Stimulated activated CD4-positive, alpha-beta T cell treated with anti-CD3 and anti-CD28 coated beads, Interleukin-1b, Interleukin-23, amount 100 ng/mL, for 48 hours (primary cell): ENCODE measurements around the gene TEAD1.

Source experiments
- DNase-seq: peaks from one replicate; pipeline ENCODE4 v3.0.0-alpha.2; 2020

TEAD1 gene

GRCh38 chr11:12818333-12819015 lies 144.3 kb downstream of the TEAD1 start:
- DNase-seq = no peak

DNA sequence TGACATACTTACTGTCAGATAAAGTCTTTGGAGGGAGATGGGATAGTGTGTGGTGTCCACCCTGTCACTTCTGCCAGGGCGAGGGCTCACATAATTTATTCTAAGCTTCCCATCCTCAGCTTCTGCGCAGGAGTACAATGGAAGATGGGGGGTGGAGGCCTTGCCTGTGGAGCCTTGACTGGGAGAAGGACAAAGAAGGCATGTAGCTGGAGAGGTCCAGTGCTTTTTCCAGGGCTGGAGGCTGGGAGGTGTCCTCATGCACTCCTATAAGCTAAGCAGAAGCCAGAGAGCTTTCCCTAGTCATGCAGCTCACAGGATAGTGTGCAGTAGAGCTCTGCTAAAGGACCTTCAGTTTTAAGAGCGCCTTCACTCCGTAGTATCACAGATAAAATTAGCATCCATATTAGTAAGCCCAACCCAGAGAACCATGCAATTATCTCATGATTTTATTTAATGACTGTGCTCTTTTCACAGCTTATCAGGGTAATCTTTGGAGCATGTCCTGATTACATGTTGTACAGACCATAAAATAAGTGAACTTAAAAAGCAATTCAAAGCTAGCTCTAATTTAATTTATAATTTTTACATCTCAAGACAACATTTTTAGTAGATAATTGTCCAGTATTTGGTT lies 148.3 kb downstream of the TEAD1 start:
- DNase-seq = no peak

- no peak for DNase-seq
These were observed 150.2 kb downstream of the TEAD1 start for GRCh38 chr11:12824281-12825041.

DNA sequence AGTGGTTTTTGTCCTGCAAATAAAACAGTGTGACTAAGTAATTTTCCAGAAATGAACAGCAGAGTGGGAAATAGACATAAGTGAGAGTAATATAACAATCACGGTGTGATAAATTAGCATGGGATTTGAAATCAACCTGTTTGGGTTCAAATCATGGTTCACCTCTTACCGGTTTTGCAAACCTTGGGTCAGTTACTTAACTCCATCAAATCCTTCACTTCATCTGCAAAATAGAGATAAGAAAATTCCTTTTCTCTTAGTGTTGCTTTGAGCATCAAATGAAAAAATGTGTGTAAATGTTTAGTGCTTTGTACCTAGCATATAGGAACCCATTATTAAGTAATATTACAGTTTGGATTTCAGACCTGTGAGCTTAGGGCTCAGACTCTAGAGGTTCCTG lies 152.2 kb downstream of the TEAD1 start:
- no peak for DNase-seq

GRCh38 chr11:12827369-12827768 lies 153.1 kb downstream of the TEAD1 start:
- DNase-seq = no peak

DNA sequence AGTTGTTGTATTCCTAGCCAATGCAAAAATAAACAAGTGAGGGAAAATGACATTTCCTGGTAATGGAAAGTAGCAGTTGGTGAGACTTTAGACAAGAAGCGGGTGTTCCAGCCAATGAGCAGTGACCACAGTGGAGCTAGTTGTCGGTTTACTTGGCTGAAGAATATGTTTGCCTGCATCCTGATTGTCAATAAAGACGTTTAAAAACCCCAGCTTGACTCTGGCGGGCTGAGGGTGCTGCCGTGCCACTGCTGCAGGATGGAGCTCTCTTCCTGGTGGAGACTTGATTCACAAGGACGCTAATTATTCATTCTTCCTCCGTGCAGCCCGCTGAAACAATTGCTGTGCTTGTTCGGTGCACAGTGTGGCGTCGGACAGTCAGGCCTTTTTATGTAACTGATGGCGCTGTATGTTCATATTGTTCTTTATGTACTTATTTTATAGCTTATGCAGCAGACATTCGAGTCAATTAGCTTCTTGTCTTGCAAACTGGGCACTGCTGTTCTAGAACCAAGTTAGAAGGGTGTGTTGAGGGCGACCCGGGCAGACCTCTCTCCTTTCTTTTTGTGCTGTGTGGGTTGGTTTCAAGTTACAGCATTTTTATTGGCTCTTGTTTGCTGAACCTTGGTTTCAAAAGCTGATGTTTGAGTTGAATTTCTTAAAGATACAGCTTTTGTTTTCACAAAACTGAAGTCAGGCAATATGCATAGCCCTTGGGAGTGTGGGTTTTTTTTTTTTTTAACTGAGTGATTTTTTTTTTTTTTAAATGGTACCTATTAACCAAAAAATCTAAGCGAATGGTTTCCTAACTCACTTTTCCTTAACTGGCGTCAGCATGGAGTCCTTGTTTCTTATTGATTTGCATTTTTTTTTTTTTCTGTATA lies 153.9 kb downstream of the TEAD1 start:
- DNase-seq = no peak

- DNase-seq = no peak
These were observed 154.9 kb downstream of the TEAD1 start for GRCh38 chr11:12829131-12829530.

DNA sequence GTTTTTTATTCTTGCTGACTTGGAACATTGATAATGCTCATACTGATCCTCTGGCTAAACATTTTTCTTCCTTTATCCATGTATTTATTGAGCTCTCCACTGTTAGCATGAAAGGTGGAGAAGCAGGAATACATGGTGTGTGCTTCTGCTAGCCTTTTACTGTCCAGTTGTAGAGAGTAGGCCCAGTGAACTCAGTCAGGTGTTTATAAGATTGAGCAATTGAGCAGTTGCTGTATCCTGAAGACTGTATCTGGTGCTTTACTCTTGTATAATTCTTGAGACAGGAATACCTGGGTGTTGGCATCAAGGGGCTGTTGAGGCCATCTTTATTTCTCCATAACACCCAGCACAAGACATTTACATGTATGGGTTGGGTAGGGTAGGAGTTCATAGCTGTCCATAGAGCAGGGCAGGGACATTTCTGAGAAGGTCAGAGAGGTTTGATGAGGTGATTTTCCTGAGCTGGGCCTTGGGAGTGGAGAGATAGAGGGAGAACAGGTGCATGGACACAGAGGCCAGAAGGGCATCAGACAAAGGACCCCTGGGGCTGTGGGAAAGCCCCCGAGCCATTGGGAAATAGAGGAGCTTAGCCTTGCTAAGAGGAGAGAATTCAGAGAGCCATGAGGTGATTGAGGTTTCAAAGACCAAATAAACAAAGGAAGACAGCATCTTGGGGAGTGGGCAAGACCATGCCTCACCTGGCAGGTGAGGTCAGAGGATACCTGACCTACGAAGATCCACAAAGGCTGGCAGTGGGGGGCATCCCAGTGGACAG lies 155.5 kb downstream of the TEAD1 start:
- no peak for DNase-seq

DNA sequence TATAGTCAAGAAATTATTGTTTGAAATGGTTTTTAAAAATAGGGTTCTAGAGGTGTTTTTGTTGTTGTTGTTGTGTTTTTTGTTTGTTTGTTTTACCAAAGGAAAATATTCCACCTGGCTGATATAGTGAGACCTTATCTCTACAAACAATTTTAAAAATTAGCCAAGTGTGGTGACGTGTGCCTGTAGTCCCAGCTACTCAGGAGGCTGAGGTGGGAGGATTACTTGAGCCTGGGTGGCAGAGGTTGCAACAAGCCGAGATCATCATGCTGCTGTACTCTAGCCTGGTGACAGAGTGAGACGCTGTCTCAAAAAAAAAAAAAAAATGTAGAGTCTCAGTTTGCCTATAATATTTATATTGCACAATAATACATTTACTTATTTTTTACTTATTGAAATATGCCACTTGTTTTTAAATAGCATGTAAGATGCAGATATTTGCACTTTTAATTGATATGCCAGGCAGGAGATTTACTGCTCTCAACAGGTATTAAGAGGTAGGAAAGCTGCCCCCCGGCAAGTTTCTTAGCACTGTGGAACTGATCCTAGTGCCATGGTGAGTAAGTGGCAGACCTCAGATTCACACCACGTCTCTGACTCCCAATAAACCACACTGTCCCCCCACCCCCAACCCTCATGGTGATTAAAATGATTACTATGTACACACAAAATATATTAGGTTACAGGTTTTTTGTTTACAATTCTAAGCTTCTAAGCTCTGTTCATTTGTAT lies 157.4 kb downstream of the TEAD1 start:
- no peak for DNase-seq

DNA sequence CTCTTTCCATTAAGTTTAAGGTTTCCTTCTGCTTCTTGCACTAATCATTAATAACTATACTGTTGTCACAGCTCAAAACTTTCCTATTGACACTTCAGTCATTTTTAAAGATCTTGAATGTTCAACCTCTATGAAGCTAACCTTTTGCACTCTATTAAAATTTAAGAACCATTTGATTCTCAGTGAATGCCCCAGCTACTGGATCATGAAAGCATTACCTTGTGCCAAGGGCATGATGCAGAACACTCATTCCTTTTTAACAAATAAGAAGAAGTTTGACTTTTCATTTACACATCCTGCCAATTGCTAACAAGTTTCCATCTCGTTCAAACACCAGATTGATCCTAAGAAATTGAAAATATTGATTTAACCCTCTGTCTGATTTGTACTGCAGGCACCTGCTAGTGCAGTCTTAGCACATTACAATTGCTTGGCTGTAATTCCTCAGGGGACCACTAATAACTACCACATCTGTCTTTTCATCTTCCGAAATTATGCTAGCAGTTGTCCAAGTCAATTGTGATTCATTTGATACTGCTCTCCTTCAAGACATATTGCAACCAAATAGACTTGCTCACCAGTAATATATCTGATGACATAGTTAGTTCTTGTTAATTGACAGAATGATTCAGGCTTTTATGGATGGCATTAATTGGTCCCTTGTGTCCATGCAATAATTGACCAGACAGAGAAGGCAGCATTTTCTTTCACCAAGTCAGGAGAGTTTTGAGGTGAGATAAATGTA lies 158.4 kb downstream of the TEAD1 start:
- DNase-seq = no peak

DNA sequence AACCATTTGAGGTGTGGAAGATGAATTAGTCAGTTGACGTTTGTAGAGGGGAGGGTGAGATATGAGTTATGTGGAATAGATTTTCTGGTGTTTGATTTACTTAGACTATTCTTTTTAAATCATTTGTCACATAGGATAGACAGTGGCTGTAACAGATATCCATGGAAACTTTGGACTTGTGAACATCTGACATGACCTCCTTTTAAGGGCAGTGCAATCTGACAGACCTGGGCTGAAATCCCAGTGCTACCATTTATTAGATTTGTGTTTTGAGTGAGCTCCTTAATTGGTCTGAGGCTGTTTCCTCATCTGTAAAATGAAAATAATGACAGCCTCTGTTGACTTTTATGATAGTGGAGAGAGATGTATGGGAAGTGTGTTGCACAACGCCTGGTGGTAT lies 159.9 kb downstream of the TEAD1 start:
- no peak for DNase-seq

DNA sequence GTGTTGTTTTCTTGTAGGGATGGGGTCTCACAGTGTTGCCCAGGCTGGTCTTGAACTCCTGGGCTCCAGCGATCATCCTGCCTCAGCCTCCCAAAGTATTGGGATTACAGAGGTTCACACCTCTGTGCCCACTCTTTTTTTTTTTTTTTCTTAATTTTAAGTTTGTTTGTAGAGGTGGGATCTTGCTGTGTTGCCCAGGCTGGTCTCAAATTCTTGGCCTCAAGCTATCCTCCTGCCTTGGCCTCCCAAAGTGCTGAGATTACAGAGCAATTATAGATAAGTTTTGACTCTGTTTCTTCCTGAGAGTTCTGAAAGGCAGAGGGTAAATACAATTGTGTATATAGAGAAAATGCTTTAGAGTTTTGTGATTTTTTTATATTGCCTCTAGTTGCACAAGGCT lies 160.4 kb downstream of the TEAD1 start:
- no peak for DNase-seq

- no peak for DNase-seq
These were observed 161.1 kb downstream of the TEAD1 start for GRCh38 chr11:12835286-12835685.

- DNase-seq = no peak
These were observed 164.4 kb downstream of the TEAD1 start for GRCh38 chr11:12838463-12839123.

DNA sequence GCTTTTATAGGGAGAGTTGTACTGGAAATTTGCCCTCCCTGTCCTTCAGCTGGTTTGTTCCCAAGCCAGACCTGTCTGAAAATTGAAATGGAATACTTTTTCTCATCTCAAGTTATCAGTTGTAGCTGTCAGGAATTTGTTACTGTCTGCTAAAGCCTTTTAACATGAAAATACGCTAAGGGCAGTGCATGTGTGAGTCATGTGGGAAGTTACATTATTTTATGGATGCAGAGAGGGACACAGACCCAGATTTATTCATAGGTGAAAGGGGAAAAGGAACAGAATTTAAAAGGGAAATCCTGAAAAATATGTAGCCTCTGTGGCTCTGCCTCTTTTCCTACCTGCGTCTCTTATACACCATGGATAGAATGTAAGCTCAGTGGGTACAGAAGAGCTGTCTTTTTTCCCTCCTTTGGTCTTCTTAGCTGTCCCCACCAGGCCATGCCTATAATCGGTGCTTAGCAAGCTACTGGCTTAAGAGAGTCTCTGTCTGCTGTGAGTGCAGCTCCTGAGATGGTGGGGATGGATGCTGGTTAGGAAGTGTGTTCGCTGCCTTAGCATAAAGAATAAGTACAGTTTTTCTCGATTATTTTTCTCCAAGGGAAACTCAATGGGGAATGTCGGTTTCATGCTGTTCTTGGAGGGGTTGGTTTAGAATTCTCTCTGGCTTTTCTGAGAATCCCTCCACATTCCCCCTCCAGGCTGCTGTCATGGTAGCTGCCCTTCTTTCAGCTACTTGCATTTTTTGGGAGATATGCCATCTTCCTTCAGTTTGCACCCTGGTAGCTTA lies 166.8 kb downstream of the TEAD1 start:
- DNase-seq = no peak

DNA sequence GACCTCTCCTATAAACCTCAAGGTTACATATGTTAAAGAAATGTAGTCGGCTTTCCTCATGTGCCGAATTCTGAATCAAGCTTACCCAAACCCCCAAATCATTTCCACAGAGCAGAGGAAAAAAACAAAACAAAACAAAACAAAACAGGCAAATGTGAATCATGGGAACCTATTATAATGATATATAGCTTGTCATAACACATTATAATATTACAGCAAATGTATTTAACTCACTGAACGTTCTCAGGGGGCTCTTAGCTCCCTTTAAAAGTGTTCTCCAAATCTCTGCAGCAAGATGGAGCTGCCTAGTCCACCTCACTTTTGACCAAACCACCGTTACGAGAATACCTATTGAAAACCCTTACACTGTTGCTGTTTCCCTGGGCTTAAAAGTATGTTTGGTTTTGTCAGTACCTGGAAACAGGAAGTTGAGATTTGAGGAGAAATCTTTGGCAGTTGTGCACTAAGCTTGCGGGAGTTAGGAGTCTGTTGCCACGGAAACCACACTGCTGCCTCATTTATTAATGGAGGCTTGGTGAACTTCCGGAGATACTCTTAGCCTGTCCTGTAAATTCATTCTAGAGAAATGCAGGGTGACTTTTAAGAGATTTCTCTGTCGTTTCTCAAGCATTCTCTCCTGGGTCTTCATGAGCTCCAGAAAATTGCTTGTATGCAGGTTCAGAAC lies 167.9 kb downstream of the TEAD1 start:
- no peak for DNase-seq

- no peak for DNase-seq
These were observed 168.9 kb downstream of the TEAD1 start for GRCh38 chr11:12842933-12843636.

DNA sequence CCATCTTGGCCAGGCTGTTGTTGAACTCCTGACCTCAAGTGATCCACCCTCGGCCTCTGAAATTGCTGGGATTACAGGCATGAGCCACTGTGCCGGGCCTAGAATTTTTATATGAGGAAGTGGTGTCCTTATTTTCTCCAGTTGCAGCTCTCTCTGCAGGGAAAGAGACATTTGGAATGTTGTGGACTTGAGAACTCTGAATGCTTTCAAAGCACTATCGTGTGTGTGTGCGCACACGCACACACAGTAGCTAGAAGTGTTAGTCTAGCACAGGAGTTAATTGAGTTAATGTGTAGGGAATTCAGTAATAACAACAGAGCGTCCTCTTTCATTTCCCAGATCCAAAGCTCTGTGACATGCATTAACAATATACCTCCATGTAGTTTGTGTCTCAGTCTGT lies 170.9 kb downstream of the TEAD1 start:
- no peak for DNase-seq
